HEK293 (cell line): ENCODE results near the gene MLEC.
"Not testable (repeated sequence)": the region's sequence is repeated elsewhere in the genome, so short reads cannot be mapped to it uniquely, and the experiment has no call there.

Experiments used
- CTCF ChIA-PET: fragments of 350-600 bp; formaldehyde crosslinking; extraction: SDS; loops from one replicate; lab custom pipeline; 2021; ENCODE audit warnings: antibody characterized with exemption; lab: Yijun Ruan, JAX
- POLR2A ChIA-PET: fragments of 300-600 bp; formaldehyde crosslinking; extraction: SDS; loops from one replicate; lab custom pipeline; 2020; ENCODE audit warnings: antibody characterized with exemption, inconsistent platforms; lab: Yijun Ruan, JAX
- H3K27ac ChIP-seq: fragments of 200-500 bp; sonication (Bioruptor generic); 2 replicates; pipeline ENCODE4 v1.5.1; 2014; ENCODE audit warnings: low read depth, low read length, control low read depth, inconsistent platforms; ENCODE audit errors: extremely low read depth
- H3K36me3 ChIP-seq, 2 experiments: fragments of 200-500 bp in 1 of 2; sonication (Bioruptor generic) in 1 of 2; 1 replicate in 1 of 2; 2 replicates in 1 of 2; pipeline ENCODE4 v1.5.1; 2014 to 2017; ENCODE audit warnings: inconsistent platforms in 2 of 2, low read length in 2 of 2; ENCODE audit not compliant: control insufficient read depth in 2 of 2, insufficient read depth in 1 of 2
- H3K4me1 ChIP-seq: fragments of 200-500 bp; sonication (Bioruptor generic); 2 replicates; pipeline ENCODE4 v1.5.1; 2014; ENCODE audit warnings: mild to moderate bottlenecking, low read length, inconsistent platforms; ENCODE audit not compliant: control insufficient read depth, insufficient read depth
- H3K4me3 ChIP-seq: 2 replicates; pipeline ENCODE4 v1.5.1; 2011; ENCODE audit warnings: low read depth, mild to moderate bottlenecking, control low read depth, low read length, moderate library complexity
- H3K9me3 ChIP-seq: fragments of 200-500 bp; sonication (Bioruptor generic); 2 replicates; pipeline ENCODE4 v1.5.1; 2014; ENCODE audit warnings: low read depth, low read length, inconsistent platforms; ENCODE audit not compliant: control insufficient read depth, insufficient read depth
- ATF2 ChIP-seq: fragments of 450-650 bp; formaldehyde crosslinking; IDR thresholded peaks from 2 replicates; pipeline ENCODE4 v1.5.1; 2016; ENCODE audit warnings: missing biosample characterization, missing genetic modification characterization, low read depth
- EGR2 ChIP-seq: fragments of 450-650 bp; formaldehyde crosslinking; IDR thresholded peaks from 2 replicates; pipeline ENCODE4 v1.5.1; 2016; ENCODE audit warnings: low read depth, missing biosample characterization, missing genetic modification characterization
- HOXD13 ChIP-seq: sonication (generic); formaldehyde crosslinking; IDR thresholded peaks from 2 replicates; pipeline ENCODE4 v1.8.0; 2022; ENCODE audit warnings: missing genetic modification reagents, borderline replicate concordance
- INSM2 ChIP-seq: fragments of 450-650 bp; formaldehyde crosslinking; IDR thresholded peaks from 2 replicates; pipeline ENCODE4 v1.5.1; 2016; ENCODE audit warnings: missing biosample characterization, missing genetic modification characterization
- KLF7 ChIP-seq: fragments of 450-650 bp; formaldehyde crosslinking; IDR thresholded peaks from 2 replicates; pipeline ENCODE4 v1.5.1; 2016; ENCODE audit warnings: missing biosample characterization, missing genetic modification characterization, borderline replicate concordance
- KLF9 ChIP-seq: fragments of 450-650 bp; formaldehyde crosslinking; IDR thresholded peaks from 2 replicates; pipeline ENCODE4 v1.5.1; 2016; ENCODE audit warnings: missing biosample characterization, missing genetic modification characterization, low read depth
- MEIS1 ChIP-seq: sonication (generic); formaldehyde crosslinking; IDR thresholded peaks from 2 replicates; pipeline ENCODE4 v1.8.1; 2022; ENCODE audit warnings: missing genetic modification reagents, mild to moderate bottlenecking, borderline replicate concordance
- MZF1 ChIP-seq: fragments of 450-650 bp; formaldehyde crosslinking; IDR thresholded peaks from 2 replicates; pipeline ENCODE4 v1.5.1; 2017; ENCODE audit warnings: missing biosample characterization, missing genetic modification characterization, borderline replicate concordance
- REPIN1 ChIP-seq: fragments of 450-650 bp; formaldehyde crosslinking; IDR thresholded peaks from 2 replicates; pipeline ENCODE4 v1.5.1; 2017; ENCODE audit warnings: missing biosample characterization, missing genetic modification characterization, low read depth
- SCRT2 ChIP-seq: fragments of 450-650 bp; formaldehyde crosslinking; IDR thresholded peaks from 2 replicates; pipeline ENCODE4 v1.5.1; 2016; ENCODE audit warnings: missing biosample characterization, missing genetic modification characterization
- ZBTB17 ChIP-seq: fragments of 450-650 bp; formaldehyde crosslinking; IDR thresholded peaks from 2 replicates; pipeline ENCODE4 v1.5.1; 2016; ENCODE audit warnings: missing biosample characterization, missing genetic modification characterization
- ZFHX2 ChIP-seq: fragments of 450-650 bp; formaldehyde crosslinking; conservative IDR thresholded peaks from 2 replicates; pipeline ENCODE4 v1.5.1; 2016; ENCODE audit warnings: missing biosample characterization, missing genetic modification characterization
- ZNF174 ChIP-seq: fragments of 450-650 bp; formaldehyde crosslinking; IDR thresholded peaks from 2 replicates; pipeline ENCODE4 v1.5.0; 2017; ENCODE audit warnings: missing biosample characterization, mild to moderate bottlenecking, missing genetic modification characterization
- ZNF184 ChIP-seq: fragments of 450-650 bp; IDR thresholded peaks from 2 replicates; pipeline ENCODE4 v1.5.1; 2018; ENCODE audit warnings: missing biosample characterization, mild to moderate bottlenecking, missing genetic modification characterization
- ZNF19 ChIP-seq: fragments of 450-650 bp; formaldehyde crosslinking; IDR thresholded peaks from 2 replicates; pipeline ENCODE4; 2016; ENCODE audit warnings: missing biosample characterization, missing genetic modification characterization, low read depth
- ZNF266 ChIP-seq: fragments of 450-650 bp; formaldehyde crosslinking; IDR thresholded peaks from 2 replicates; pipeline ENCODE4 v1.5.1; 2016; ENCODE audit warnings: missing biosample characterization, missing genetic modification characterization, low read depth
- ZNF324 ChIP-seq: fragments of 450-650 bp; formaldehyde crosslinking; IDR thresholded peaks from 2 replicates; pipeline ENCODE4 v1.5.1; 2016; ENCODE audit warnings: missing biosample characterization, missing genetic modification characterization
- ZNF335 ChIP-seq: fragments of 450-650 bp; formaldehyde crosslinking; conservative IDR thresholded peaks from 2 replicates; pipeline ENCODE4 v1.5.1; 2016; ENCODE audit warnings: missing biosample characterization, missing genetic modification characterization
- ZNF391 ChIP-seq: fragments of 450-650 bp; formaldehyde crosslinking; IDR thresholded peaks from 2 replicates; pipeline ENCODE4 v1.5.1; 2016; ENCODE audit warnings: low read depth, missing biosample characterization, missing genetic modification characterization, borderline replicate concordance
- ZNF426 ChIP-seq: fragments of 450-650 bp; formaldehyde crosslinking; IDR thresholded peaks from 2 replicates; pipeline ENCODE4 v1.5.1; 2017; ENCODE audit warnings: missing biosample characterization, missing genetic modification characterization, mild to moderate bottlenecking, inconsistent platforms, moderate library complexity
- ZNF530 ChIP-seq: fragments of 450-650 bp; formaldehyde crosslinking; IDR thresholded peaks from 2 replicates; pipeline ENCODE4 v1.5.1; 2016; ENCODE audit warnings: low read depth, missing biosample characterization, missing genetic modification characterization
- ZNF544 ChIP-seq: fragments of 450-650 bp; formaldehyde crosslinking; IDR thresholded peaks from 2 replicates; pipeline ENCODE4 v1.5.0; 2017; ENCODE audit warnings: missing biosample characterization, missing genetic modification characterization
- ZNF548 ChIP-seq: fragments of 450-650 bp; formaldehyde crosslinking; IDR thresholded peaks from 2 replicates; pipeline ENCODE4 v1.5.1; 2016; ENCODE audit warnings: missing biosample characterization, missing genetic modification characterization
- ZNF610 ChIP-seq: fragments of 450-650 bp; formaldehyde crosslinking; IDR thresholded peaks from 2 replicates; pipeline ENCODE4 v1.5.1; 2016; ENCODE audit warnings: missing biosample characterization, missing genetic modification characterization, borderline replicate concordance
- ZNF692 ChIP-seq: fragments of 450-650 bp; formaldehyde crosslinking; IDR thresholded peaks from 2 replicates; pipeline ENCODE4 v1.5.1; 2016; ENCODE audit warnings: missing biosample characterization, missing genetic modification characterization
- ZNF837 ChIP-seq: fragments of 450-650 bp; formaldehyde crosslinking; IDR thresholded peaks from 2 replicates; pipeline ENCODE4 v1.5.1; 2016; ENCODE audit warnings: missing biosample characterization, missing genetic modification characterization
- ZSCAN30 ChIP-seq: fragments of 450-650 bp; IDR thresholded peaks from 2 replicates; pipeline ENCODE4 v1.5.1; 2018; ENCODE audit warnings: missing biosample characterization, mild to moderate bottlenecking, missing genetic modification characterization, moderate library complexity

The MLEC gene

GRCh38 chr12:120668868-120669840 is 17.8 kb upstream of the MLEC start:
- H3K27ac ChIP-seq: no peak overlapping the region
- H3K9me3 ChIP-seq: no peaks in the 10 kb centered on the region
- POLR2A ChIA-PET: no interaction called here
- no peaks in the 10 kb centered on the region for H3K36me3 ChIP-seq
- H3K4me1 ChIP-seq: no peaks in the 10 kb centered on the region
- TF ChIP-seq ZSCAN30 (tag by site-specific recombination) (0 out of 2 replicates have a peak, but pooled peaks have one; percentile 25), ZNF391 (no peak), ZNF174 (no peak), ZFHX2 (tag by site-specific recombination) (peak; percentile 48; the same call in 1 of the 2 replicates), ZNF266 (tag by site-specific recombination) (no peak), ZNF530 (no peak), REPIN1 (tag by site-specific recombination) (no peak), ZNF426 (tag by site-specific recombination) (no peak), ZNF544 (no peak), ZNF19 (no peak), ZNF324 (no peak), ZNF548 (tag by site-specific recombination) (no peak), ATF2 (tag by site-specific recombination) (no peak), ZNF335 (tag by site-specific recombination) (peak; percentile 75), SCRT2 (no peak), ZNF184 (tag by site-specific recombination) (no peak), ZNF837 (no peak), KLF9 (tag by site-specific recombination) (no peak), MEIS1 (no peak), INSM2 (tag by site-specific recombination) (no peak), EGR2 (tag by site-specific recombination) (peak; percentile 61), KLF7 (tag by site-specific recombination) (no peak), HOXD13 (CRISPR knock-in tag) (no peak), ZBTB17 (tag by site-specific recombination) (peak; percentile 58), ZNF692 (tag by site-specific recombination) (peak; percentile 35; the same call in 1 of the 2 replicates), ZNF610 (no peak), MZF1 (tag by site-specific recombination) (no peak)
- H3K4me3 ChIP-seq: no peak overlapping the region
- CTCF ChIA-PET: interaction anchor here (0.6 to 3.9 kb wide), 3 partner anchors 17 to 323 kb away, joined by 3 to 23 read pairs (median 3); no protein-coding TSS in a partner anchor

GRCh38 chr12:120670237-120670636 is 16.7 kb upstream of the MLEC start:
- H3K27ac ChIP-seq, H3K4me3 ChIP-seq, H3K4me1 ChIP-seq, POLR2A ChIA-PET, H3K9me3 ChIP-seq, H3K36me3 ChIP-seq: not testable (repeated sequence)
- CTCF ChIA-PET: interaction anchor here (0.5 to 3.9 kb wide), 4 partner anchors 22 to 321 kb away, joined by 3 to 23 read pairs (median 3); no protein-coding TSS in a partner anchor
